ENCODE measurements around the gene TYMS.
"Not testable (repeated sequence)": the region's sequence is repeated elsewhere in the genome, so short reads cannot be mapped to it uniquely, and the experiment has no call there.

TYMS gene

GRCh38 chr18:678482-679182 lies 21.2 kb downstream of the TYMS start:
- DNase-seq (ENCODE audit: low spot score), result no peak

- DNase-seq (ENCODE audit: low spot score), result no peak
Observed at GRCh38 chr18:679516-679915, 22.1 kb downstream of the TYMS start.

- no peak for DNase-seq (ENCODE audit: low spot score)
Observed at GRCh38 chr18:680392-680791, 22.9 kb downstream of the TYMS start.

- DNase-seq (ENCODE audit: low spot score), result no peak
Observed at GRCh38 chr18:681985-682384, 24.5 kb downstream of the TYMS start.

- DNase-seq (ENCODE audit: low spot score), result not testable (repeated sequence)
Observed at GRCh38 chr18:682416-682815, 25.0 kb downstream of the TYMS start.

- no peak for DNase-seq (ENCODE audit: low spot score)
Observed at GRCh38 chr18:682833-683232, 25.4 kb downstream of the TYMS start.

GRCh38 chr18:683531-683930 lies 26.1 kb downstream of the TYMS start:
- DNase-seq (ENCODE audit: low spot score), result no peak

GRCh38 chr18:685438-685837 lies 28.0 kb downstream of the TYMS start:
- no peak for DNase-seq (ENCODE audit: low spot score)

GRCh38 chr18:686339-687111 lies 29.1 kb downstream of the TYMS start:
- DNase-seq (ENCODE audit: low spot score), result no peak

GRCh38 chr18:688323-688722 lies 30.9 kb downstream of the TYMS start:
- DNase-seq (ENCODE audit: low spot score), result no peak

GRCh38 chr18:692824-693223 lies 35.4 kb downstream of the TYMS start:
- no peak for DNase-seq (ENCODE audit: low spot score)

- DNase-seq (ENCODE audit: low spot score), result no peak
Observed at GRCh38 chr18:693466-694187, 36.2 kb downstream of the TYMS start.

GRCh38 chr18:697012-697411 lies 39.6 kb downstream of the TYMS start:
- no peak for DNase-seq (ENCODE audit: low spot score)

GRCh38 chr18:697800-698199 lies 40.3 kb downstream of the TYMS start:
- DNase-seq (ENCODE audit: low spot score), result no peak

- no peak for DNase-seq (ENCODE audit: low spot score)
Observed at GRCh38 chr18:703213-703967, 45.9 kb downstream of the TYMS start.

GRCh38 chr18:706405-706804 lies 49.0 kb downstream of the TYMS start:
- DNase-seq (ENCODE audit: low spot score), result no peak

GRCh38 chr18:708096-708495 lies 50.6 kb downstream of the TYMS start:
- no peak for DNase-seq (ENCODE audit: low spot score)

GRCh38 chr18:709771-710170 lies 52.3 kb downstream of the TYMS start:
- no peak for DNase-seq (ENCODE audit: low spot score)

GRCh38 chr18:710418-711300 lies 53.2 kb downstream of the TYMS start:
- no peak for DNase-seq (ENCODE audit: low spot score)

- no peak for DNase-seq (ENCODE audit: low spot score)
Observed at GRCh38 chr18:711310-711656, 53.8 kb downstream of the TYMS start.

- peak; percentile 71 for DNase-seq (ENCODE audit: low spot score)
Observed at GRCh38 chr18:711657-712400, 54.4 kb downstream of the TYMS start.
